Measurements from ENCODE around the gene HERPUD1.

Gene HERPUD1

GRCh38 chr16:56961851-56962281 is 29.9 kb downstream of the HERPUD1 start, which contains the start of gene CETP:
CETP (plus strand) TSS chr16:56961950; CDS start chr16:56961980, 30 bp downstream.
- no peak within 1 kb of the TSS for H2AFZ ChIP-seq (ENCODE audit: low read depth, low read length, severe bottlenecking)
- no peaks in the 10 kb centered on the region for H3K79me2 ChIP-seq (ENCODE audit: insufficient read depth, low read length)
- no peaks in the 10 kb centered on the region for H3K27me3 ChIP-seq (ENCODE audit: low read length)
- H3K27ac ChIP-seq (ENCODE audit: low read depth, low read length), result no peak within 1 kb of the TSS
- no peaks in the 10 kb centered on the region for H3K36me3 ChIP-seq (ENCODE audit: low read length)
- H3F3A ChIP-seq (ENCODE audit: insufficient read depth), result no peaks in the 10 kb centered on the region
- no peak within 1 kb of the TSS for H3K4me3 ChIP-seq (ENCODE audit: insufficient read depth, low read length, poor library complexity, severe bottlenecking)
- no peaks in the 10 kb centered on the region for H3K9me3 ChIP-seq (ENCODE audit: insufficient read depth, low read length)
- H3K4me2 ChIP-seq (ENCODE audit: low read depth, low read length, poor library complexity, severe bottlenecking), result no peak within 1 kb of the TSS
- H3K9me2 ChIP-seq (replicated peaks; ENCODE audit: insufficient read depth, low read length), result no peaks in the 10 kb centered on the region
- H4K20me1 ChIP-seq (ENCODE audit: low read depth, low read length), result no peaks in the 10 kb centered on the region
- TF ChIP-seq CTCF (IDR thresholded peaks at IDR 0.05; ENCODE audit: insufficient read depth, low read length, poor library complexity, severe bottlenecking), result no peak
- no peak for TF ChIP-seq EZH2phosphoT487 (conservative IDR thresholded peaks at IDR 0.05; ENCODE audit: low read length)
- H3K9ac ChIP-seq (ENCODE audit: low read length), result no peak within 1 kb of the TSS

GRCh38 chr16:56964243-56965148 is 32.6 kb downstream of the HERPUD1 start:
- no peaks in the 10 kb centered on the region for H3K9me2 ChIP-seq (replicated peaks; ENCODE audit: insufficient read depth, low read length)
- H3F3A ChIP-seq (ENCODE audit: insufficient read depth), result no peaks in the 10 kb centered on the region
- H3K79me2 ChIP-seq (ENCODE audit: insufficient read depth, low read length), result no peaks in the 10 kb centered on the region
- no peak overlapping the region for H3K4me3 ChIP-seq (ENCODE audit: insufficient read depth, low read length, poor library complexity, severe bottlenecking)
- H3K9ac ChIP-seq (ENCODE audit: low read length), result no peak overlapping the region
- no peaks in the 10 kb centered on the region for H3K36me3 ChIP-seq (ENCODE audit: low read length)
- H3K4me2 ChIP-seq (ENCODE audit: low read depth, low read length, poor library complexity, severe bottlenecking), result no peak overlapping the region
- H3K27ac ChIP-seq (ENCODE audit: low read depth, low read length), result no peak overlapping the region
- no peak for TF ChIP-seq EZH2phosphoT487 (conservative IDR thresholded peaks at IDR 0.05; ENCODE audit: low read length)
- peak; percentile 100 for TF ChIP-seq CTCF (IDR thresholded peaks at IDR 0.05; ENCODE audit: insufficient read depth, low read length, poor library complexity, severe bottlenecking)
- H3K27me3 ChIP-seq (ENCODE audit: low read length), result no peaks in the 10 kb centered on the region
- no peaks in the 10 kb centered on the region for H4K20me1 ChIP-seq (ENCODE audit: low read depth, low read length)
- H2AFZ ChIP-seq (ENCODE audit: low read depth, low read length, severe bottlenecking), result peak overlapping the region; percentile 65
- no peaks in the 10 kb centered on the region for H3K9me3 ChIP-seq (ENCODE audit: insufficient read depth, low read length)

GRCh38 chr16:56965149-56966092 is 33.5 kb downstream of the HERPUD1 start:
- H4K20me1 ChIP-seq (ENCODE audit: low read depth, low read length), result no peaks in the 10 kb centered on the region
- no peak overlapping the region for H3K4me2 ChIP-seq (ENCODE audit: low read depth, low read length, poor library complexity, severe bottlenecking)
- no peaks in the 10 kb centered on the region for H3K79me2 ChIP-seq (ENCODE audit: insufficient read depth, low read length)
- no peak overlapping the region for H3K9ac ChIP-seq (ENCODE audit: low read length)
- H3K27ac ChIP-seq (ENCODE audit: low read depth, low read length), result no peak overlapping the region
- no peaks in the 10 kb centered on the region for H3K36me3 ChIP-seq (ENCODE audit: low read length)
- TF ChIP-seq CTCF (IDR thresholded peaks at IDR 0.05; ENCODE audit: insufficient read depth, low read length, poor library complexity, severe bottlenecking) (no peak), EZH2phosphoT487 (conservative IDR thresholded peaks at IDR 0.05; ENCODE audit: low read length) (no peak)
- no peaks in the 10 kb centered on the region for H3K27me3 ChIP-seq (ENCODE audit: low read length)
- no peaks in the 10 kb centered on the region for H3F3A ChIP-seq (ENCODE audit: insufficient read depth)
- H3K9me3 ChIP-seq (ENCODE audit: insufficient read depth, low read length), result no peaks in the 10 kb centered on the region
- no peak overlapping the region for H3K4me3 ChIP-seq (ENCODE audit: insufficient read depth, low read length, poor library complexity, severe bottlenecking)
- no peak overlapping the region for H2AFZ ChIP-seq (ENCODE audit: low read depth, low read length, severe bottlenecking)
- H3K9me2 ChIP-seq (replicated peaks; ENCODE audit: insufficient read depth, low read length), result no peaks in the 10 kb centered on the region
